Fibroblast of lung (primary cell): ENCODE data around the gene MYL10. TPM values are rescaled to one million over a fixed set of nuclear protein-coding genes. Genes with fewer than 3 reads are reported as not detected.

Source experiments
- DNase-seq, 2 donors: peaks; one replicate each; pipeline versions ENCODE4 v3.0.0 to v3.0.0-alpha.2; 2010; ENCODE audit warnings: low read depth in 2 of 2
- H2AFZ ChIP-seq: 2 replicates; pipeline ENCODE4 v1.5.1; 2012; ENCODE audit warnings: low read length, control low read depth, inconsistent platforms
- H3K27ac ChIP-seq: 2 replicates; pipeline ENCODE4 v1.5.1; 2011; ENCODE audit warnings: low read length, control low read depth; ENCODE audit not compliant: insufficient read depth
- H3K27me3 ChIP-seq: 2 replicates; pipeline ENCODE4 v1.5.1; 2011; ENCODE audit warnings: mild to moderate bottlenecking, low read length; ENCODE audit not compliant: control insufficient read depth, insufficient read depth
- H3K36me3 ChIP-seq: 2 replicates; pipeline ENCODE4 v1.5.1; 2011; ENCODE audit warnings: low read length; ENCODE audit not compliant: control insufficient read depth, insufficient read depth
- H3K4me1 ChIP-seq: 2 replicates; pipeline ENCODE4 v1.5.1; 2011; ENCODE audit warnings: low read length; ENCODE audit not compliant: control insufficient read depth, insufficient read depth; ENCODE audit errors: extremely low read depth
- H3K4me2 ChIP-seq: 2 replicates; pipeline ENCODE4 v1.5.1; 2011; ENCODE audit warnings: low read length, control low read depth; ENCODE audit not compliant: insufficient read depth; ENCODE audit errors: extremely low read depth
- H3K4me3 ChIP-seq, 4 experiments: fragments of 200-600 bp in 1 of 4; sonication (generic) in 1 of 4; replicated peaks in 1 of 4; 2 replicates each; pipeline ENCODE4 v1.5.1; 2011 to 2016; ENCODE audit warnings: low read length in 4 of 4, low read depth in 3 of 4, mild to moderate bottlenecking in 3 of 4, control low read depth in 2 of 4, inconsistent platforms in 1 of 4, mixed read lengths in 1 of 4; ENCODE audit not compliant: insufficient read depth in 1 of 4; ENCODE audit errors: control extremely low read depth in 1 of 4
- H3K79me2 ChIP-seq: 2 replicates; pipeline ENCODE4 v1.5.1; 2012; ENCODE audit warnings: mild to moderate bottlenecking, low read length, inconsistent platforms; ENCODE audit not compliant: control insufficient read depth, insufficient read depth
- H3K9ac ChIP-seq: 2 replicates; pipeline ENCODE4 v1.5.1; 2011; ENCODE audit warnings: mild to moderate bottlenecking, low read length, control low read depth; ENCODE audit not compliant: insufficient read depth
- H3K9me3 ChIP-seq: 2 replicates; pipeline ENCODE4 v1.5.1; 2012; ENCODE audit warnings: low read depth, low read length; ENCODE audit not compliant: control insufficient read depth, insufficient read depth
- H4K20me1 ChIP-seq: 2 replicates; pipeline ENCODE4 v1.5.1; 2011; ENCODE audit warnings: low read length; ENCODE audit not compliant: control insufficient read depth, insufficient read depth; ENCODE audit errors: extremely low read depth
- CTCF ChIP-seq, 2 donors: IDR thresholded peaks in 1 of 2; conservative IDR thresholded peaks in 1 of 2; 1 replicate in 1 of 2; 2 replicates in 1 of 2; pipeline ENCODE4 v1.5.1; 2011 to 2012; ENCODE audit warnings: low read length in 2 of 2, control low read depth in 1 of 2, inconsistent platforms in 1 of 2, low read depth in 1 of 2, mild to moderate bottlenecking in 1 of 2
- EZH2 ChIP-seq: IDR thresholded peaks from 2 replicates; pipeline ENCODE4 v1.5.1; 2012; ENCODE audit warnings: low read length, control low read depth, mild to moderate bottlenecking; ENCODE audit errors: missing control alignments
- polyA plus RNA-seq, 2 donors: library from polyadenylated mRNA; depleted of rRNA in 1 of 2; stranded (reverse) in 1 of 2; unstranded in 1 of 2; fragments of >200 nt; gene quantifications; 2 replicates each; pipeline ENCODE4 v1.2.1, GENCODE V29; 2011 to 2012; ENCODE audit warnings: missing spikeins in 1 of 2
- total RNA-seq: library from RNA; depleted of rRNA; stranded (reverse); fragments of >200 nt; gene quantifications from 2 replicates; pipeline ENCODE4 v1.2.1, GENCODE V29; 2014

Gene MYL10
- total and polyA plus RNA-seq, 2 donors (not counting 1 experiment from before 2014, with no cell fraction given) = not detected

GRCh38 chr7:101677391-101677790 lies 48.3 kb upstream of the MYL10 start:
- TF ChIP-seq CTCF (conservative IDR thresholded peaks at IDR 0.05 in 1 of 2, IDR thresholded peaks at IDR 0.05 in 1 of 2; ENCODE audit: low read depth in 1 of 2, low read length in 2 of 2) = no peak
- TF ChIP-seq EZH2 = no peak
- no peaks in the 10 kb centered on the region for H3K27me3 ChIP-seq
- peaks cover 13% of the 10 kb centered on the region for H3K4me1 ChIP-seq
- H2AFZ ChIP-seq = no peak overlapping the region
- H3K9ac ChIP-seq = no peak overlapping the region
- H3K4me2 ChIP-seq = no peak overlapping the region
- no peak overlapping the region for H3K4me3 ChIP-seq
- no peak overlapping the region for H3K27ac ChIP-seq
- H3K36me3 ChIP-seq = no peaks in the 10 kb centered on the region
- no peaks in the 10 kb centered on the region for H3K9me3 ChIP-seq
- H3K79me2 ChIP-seq = no peaks in the 10 kb centered on the region
- DNase-seq = no peak
- H4K20me1 ChIP-seq = no peaks in the 10 kb centered on the region

GRCh38 chr7:101676956-101677355 lies 47.9 kb upstream of the MYL10 start:
- TF ChIP-seq CTCF (conservative IDR thresholded peaks at IDR 0.05 in 1 of 2, IDR thresholded peaks at IDR 0.05 in 1 of 2; ENCODE audit: low read depth in 1 of 2, low read length in 2 of 2) = no peak
- no peak for TF ChIP-seq EZH2
- Histone ChIP-seq H3K36me3 (no peaks in the 10 kb centered on the region), H3K27ac (no peak overlapping the region), H3K4me3 (no peak overlapping the region), H3K4me2 (no peak overlapping the region), H3K9ac (no peak overlapping the region), H3K4me1 (peaks cover 13% of the 10 kb centered on the region), H2AFZ (no peak overlapping the region), H3K9me3 (no peaks in the 10 kb centered on the region), H3K79me2 (no peaks in the 10 kb centered on the region), H3K27me3 (no peaks in the 10 kb centered on the region), H4K20me1 (no peaks in the 10 kb centered on the region)
- DNase-seq = no peak

- Histone ChIP-seq H2AFZ (no peak overlapping the region), H3K27me3 (no peaks in the 10 kb centered on the region), H3K9ac (no peak overlapping the region), H3K9me3 (no peaks in the 10 kb centered on the region), H3K4me2 (no peak overlapping the region), H3K4me1 (peaks cover 9% of the 10 kb centered on the region), H4K20me1 (no peaks in the 10 kb centered on the region), H3K4me3 (no peak overlapping the region), H3K79me2 (no peaks in the 10 kb centered on the region), H3K27ac (no peak overlapping the region), H3K36me3 (no peaks in the 10 kb centered on the region)
- no peak for DNase-seq
- no peak for TF ChIP-seq EZH2
- TF ChIP-seq CTCF (conservative IDR thresholded peaks at IDR 0.05 in 1 of 2, IDR thresholded peaks at IDR 0.05 in 1 of 2; ENCODE audit: low read depth in 1 of 2, low read length in 2 of 2) = no peak
Observed at GRCh38 chr7:101676062-101676598, 47.0 kb upstream of the MYL10 start.
